Measurements from ENCODE around the gene ATG14. TPM values are rescaled to one million over a fixed set of nuclear protein-coding genes. Genes with fewer than 3 reads are reported as not detected.

ATG14 gene
- total RNA-seq, 2 donors from 2014 or later, result 5.4 to 7.2 TPM

DNA sequence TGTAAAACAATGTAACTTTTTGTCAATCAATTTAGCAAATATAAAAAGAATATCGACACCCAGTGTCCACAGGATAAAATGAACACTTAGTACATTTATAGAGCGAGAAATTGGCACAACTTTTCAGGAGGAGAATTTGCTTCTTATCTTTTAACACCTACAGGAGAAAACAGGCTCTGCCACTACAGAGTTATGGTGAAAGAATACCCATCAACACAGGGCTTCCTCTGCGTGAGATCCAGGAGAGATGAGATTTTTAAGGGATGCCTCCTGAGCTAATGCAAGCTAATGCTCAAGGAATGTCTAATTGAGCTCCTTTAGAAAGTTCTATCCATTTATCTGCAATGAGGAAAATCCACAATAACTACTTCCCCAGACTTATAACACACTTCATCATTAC, 21.0 kb upstream of the ATG14 start:
- Histone ChIP-seq H3K36me3 (no peaks in the 10 kb centered on the region), H3K4me1 (no peaks in the 10 kb centered on the region), H3K9ac (ENCODE audit: low read depth in 2 of 2, low read length in 2 of 2) (no peak overlapping the region), H3K4me3 (no peak overlapping the region), H3K27me3 (no peaks in the 10 kb centered on the region), H3K9me3 (no peaks in the 10 kb centered on the region), H3K27ac (no peak overlapping the region)
- intact Hi-C loops (cut with DNase I), result loop anchor here (5.0 kb wide), 1 partner anchor 220 kb away; no protein-coding TSS in a partner anchor
- no peak for TF ChIP-seq CTCF (IDR thresholded peaks at IDR 0.05)
- DNase-seq, result no peak

GRCh38 chr14:55430024-55430690, 18.5 kb upstream of the ATG14 start:
- no peaks in the 10 kb centered on the region for H3K4me1 ChIP-seq
- H3K27me3 ChIP-seq, result no peaks in the 10 kb centered on the region
- intact Hi-C loops (cut with DNase I), result loop anchor here (5.0 kb wide), 1 partner anchor 218 kb away; no protein-coding TSS in a partner anchor
- no peaks in the 10 kb centered on the region for H3K36me3 ChIP-seq
- TF ChIP-seq CTCF (IDR thresholded peaks at IDR 0.05), result peak; percentile 23
- no peaks in the 10 kb centered on the region for H3K9me3 ChIP-seq
- no peak overlapping the region for H3K4me3 ChIP-seq
- peak overlapping the region in 1 of 2 donors; percentile 56 for H3K9ac ChIP-seq (ENCODE audit: low read depth in 2 of 2, low read length in 2 of 2)
- no peak overlapping the region for H3K27ac ChIP-seq
- peak; percentile 73 for DNase-seq

DNA sequence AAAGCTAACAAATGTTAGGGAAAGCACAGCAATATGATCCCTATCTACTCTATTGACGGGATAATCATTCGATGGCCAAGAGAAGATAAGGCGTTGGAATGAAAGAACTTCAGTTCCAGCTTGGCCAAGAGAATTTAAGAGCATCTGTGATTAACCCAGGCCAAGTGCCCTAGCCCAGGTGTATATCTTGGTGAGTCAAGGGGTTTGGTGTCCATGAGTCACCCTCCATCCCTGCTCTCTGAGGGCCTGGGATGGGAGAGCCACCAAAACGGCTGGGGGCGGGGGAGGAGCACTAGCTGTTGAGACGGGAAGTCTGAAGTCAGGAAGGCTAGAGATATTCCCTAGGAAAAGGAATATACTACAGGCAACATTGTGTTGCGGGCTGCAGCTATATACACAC, 15.8 kb upstream of the ATG14 start:
- H3K27me3 ChIP-seq, result no peaks in the 10 kb centered on the region
- no peak overlapping the region for H3K4me3 ChIP-seq
- no peaks in the 10 kb centered on the region for H3K36me3 ChIP-seq
- no peak for TF ChIP-seq CTCF (IDR thresholded peaks at IDR 0.05)
- H3K9me3 ChIP-seq, result no peaks in the 10 kb centered on the region
- intact Hi-C loops (cut with DNase I), result loop anchor here (10.0 kb wide), 1 partner anchor 183 kb away; no protein-coding TSS in a partner anchor
- H3K9ac ChIP-seq (ENCODE audit: low read depth in 2 of 2, low read length in 2 of 2), result no peak overlapping the region
- H3K4me1 ChIP-seq, result no peaks in the 10 kb centered on the region
- no peak for DNase-seq
- no peak overlapping the region for H3K27ac ChIP-seq

- no peak for TF ChIP-seq CTCF (IDR thresholded peaks at IDR 0.05)
- no peak for DNase-seq
- Histone ChIP-seq H3K9me3 (no peaks in the 10 kb centered on the region), H3K36me3 (no peaks in the 10 kb centered on the region), H3K27me3 (no peaks in the 10 kb centered on the region), H3K4me1 (no peaks in the 10 kb centered on the region), H3K9ac (ENCODE audit: low read depth in 2 of 2, low read length in 2 of 2) (no peak overlapping the region), H3K4me3 (no peak overlapping the region), H3K27ac (no peak overlapping the region)
- intact Hi-C loops (cut with DNase I), result loop anchor here (10.0 kb wide), 1 partner anchor 182 kb away; no protein-coding TSS in a partner anchor
Observed at GRCh38 chr14:55426891-55427290, 15.3 kb upstream of the ATG14 start.

DNA sequence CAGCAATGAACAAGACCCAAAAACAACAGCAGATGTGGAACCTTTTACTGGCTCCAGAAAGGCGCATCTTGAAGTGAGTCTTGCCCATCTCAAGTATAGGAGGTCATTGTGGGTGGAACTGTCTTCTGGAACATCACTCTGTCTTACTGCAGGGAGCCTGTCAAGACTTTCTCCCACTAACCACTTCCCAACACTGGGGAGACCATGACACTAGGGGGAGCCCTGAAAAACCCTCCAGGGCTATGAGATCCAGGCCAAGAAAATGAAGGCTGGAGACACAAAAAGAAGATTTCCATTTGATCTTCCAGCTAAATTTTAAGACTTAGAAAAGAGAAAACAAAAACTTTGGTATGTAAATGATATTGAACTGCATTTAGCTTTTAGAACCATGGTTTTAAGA, 13.5 kb upstream of the ATG14 start:
- Histone ChIP-seq H3K4me1 (no peaks in the 10 kb centered on the region), H3K27ac (no peak overlapping the region), H3K36me3 (no peaks in the 10 kb centered on the region), H3K4me3 (no peak overlapping the region), H3K9ac (ENCODE audit: low read depth in 2 of 2, low read length in 2 of 2) (no peak overlapping the region), H3K27me3 (no peaks in the 10 kb centered on the region), H3K9me3 (no peaks in the 10 kb centered on the region)
- no peak for TF ChIP-seq CTCF (IDR thresholded peaks at IDR 0.05)
- no peak for DNase-seq
- intact Hi-C loops (cut with DNase I), result loop anchor here (10.0 kb wide), 1 partner anchor 180 kb away; no protein-coding TSS in a partner anchor

All from colonic mucosa (tissue), 4 donors.